Astrocyte of the spinal cord (primary cell): ENCODE results near the gene ZNF621.

ENCODE experiments used
- DNase-seq: peaks from one replicate; pipeline ENCODE4 v3.0.0; 2011; ENCODE audit warnings: low read depth, low spot score
- H3K4me3 ChIP-seq: 2 replicates; pipeline ENCODE4 v1.5.1; 2011; ENCODE audit warnings: low read depth, mild to moderate bottlenecking, low read length, moderate library complexity
- CTCF ChIP-seq: IDR thresholded peaks from 2 replicates; pipeline ENCODE4 v1.5.1; 2012; ENCODE audit warnings: low read depth, mild to moderate bottlenecking, low read length, inconsistent platforms
- in situ Hi-C: cut with HindIII; loops from 2 replicates; pipeline ENCODE4 v1.10.0; 2017; ENCODE audit warnings: low sequenced_read_pairs

ZNF621 gene

GRCh38 chr3:40516201-40516600 lies 8.6 kb upstream of the ZNF621 start:
- no peak for TF ChIP-seq CTCF
- peak; percentile 48 for DNase-seq
- in situ Hi-C loops = no loop called here
- H3K4me3 ChIP-seq = no peak overlapping the region

GRCh38 chr3:40518067-40518466 lies 6.7 kb upstream of the ZNF621 start:
- no peak for DNase-seq
- in situ Hi-C loops = no loop called here
- H3K4me3 ChIP-seq = no peak overlapping the region
- TF ChIP-seq CTCF = no peak

GRCh38 chr3:40518848-40519247 lies 5.9 kb upstream of the ZNF621 start:
- in situ Hi-C loops = no loop called here
- no peak for DNase-seq
- no peak for TF ChIP-seq CTCF

GRCh38 chr3:40521254-40521653 lies 3.5 kb upstream of the ZNF621 start:
- no peak for TF ChIP-seq CTCF
- H3K4me3 ChIP-seq = no peak overlapping the region
- no peak for DNase-seq
- in situ Hi-C loops = no loop called here

More at GRCh38 chr3:40518848-40519247, 5.9 kb upstream of the ZNF621 start:
- H3K4me3 ChIP-seq = no peak overlapping the region

- no peak for TF ChIP-seq CTCF
- no peak for DNase-seq
- in situ Hi-C loops = no loop called here
- H3K4me3 ChIP-seq = no peak overlapping the region
Observed at GRCh38 chr3:40523781-40524180, 979 bp upstream of the ZNF621 start.

GRCh38 chr3:40524222-40524567 lies 565 bp upstream of the ZNF621 start:
- in situ Hi-C loops = no loop called here
- H3K4me3 ChIP-seq = peak overlapping the region; percentile 80
- TF ChIP-seq CTCF = no peak
- DNase-seq = no peak

- no peak for DNase-seq
- in situ Hi-C loops = no loop called here
- TF ChIP-seq CTCF = no peak
- H3K4me3 ChIP-seq = no peak overlapping the region
Observed at GRCh38 chr3:40528426-40528825, 3.7 kb downstream of the ZNF621 start.
